ENCODE results near the gene ZNF554.

DNA sequence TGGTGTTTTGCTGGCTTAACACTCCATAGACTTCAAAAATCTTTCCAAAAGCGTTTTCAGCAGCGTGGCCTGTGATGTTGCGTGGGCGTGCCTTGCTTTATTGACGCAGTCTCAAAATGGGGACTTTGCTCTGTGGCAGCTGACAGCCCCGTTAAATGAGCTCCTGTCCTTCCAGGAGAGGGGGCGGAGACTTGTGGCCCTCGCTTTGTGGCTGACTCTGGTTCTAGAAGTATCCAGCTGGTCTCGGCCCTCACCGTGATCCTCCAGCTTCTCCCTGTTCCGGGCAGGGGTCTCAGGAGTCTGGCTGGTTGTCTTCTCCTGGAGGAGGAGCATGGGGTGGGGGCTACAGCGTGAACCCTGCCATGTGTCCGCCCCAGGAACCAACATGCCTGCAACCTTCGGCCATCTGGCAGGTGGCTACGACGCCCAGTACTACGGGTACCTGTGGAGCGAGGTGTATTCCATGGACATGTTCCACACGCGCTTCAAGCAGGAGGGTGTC lies 8.4 kb upstream of the ZNF554 start:
- TF ChIP-seq, protein P1, sequence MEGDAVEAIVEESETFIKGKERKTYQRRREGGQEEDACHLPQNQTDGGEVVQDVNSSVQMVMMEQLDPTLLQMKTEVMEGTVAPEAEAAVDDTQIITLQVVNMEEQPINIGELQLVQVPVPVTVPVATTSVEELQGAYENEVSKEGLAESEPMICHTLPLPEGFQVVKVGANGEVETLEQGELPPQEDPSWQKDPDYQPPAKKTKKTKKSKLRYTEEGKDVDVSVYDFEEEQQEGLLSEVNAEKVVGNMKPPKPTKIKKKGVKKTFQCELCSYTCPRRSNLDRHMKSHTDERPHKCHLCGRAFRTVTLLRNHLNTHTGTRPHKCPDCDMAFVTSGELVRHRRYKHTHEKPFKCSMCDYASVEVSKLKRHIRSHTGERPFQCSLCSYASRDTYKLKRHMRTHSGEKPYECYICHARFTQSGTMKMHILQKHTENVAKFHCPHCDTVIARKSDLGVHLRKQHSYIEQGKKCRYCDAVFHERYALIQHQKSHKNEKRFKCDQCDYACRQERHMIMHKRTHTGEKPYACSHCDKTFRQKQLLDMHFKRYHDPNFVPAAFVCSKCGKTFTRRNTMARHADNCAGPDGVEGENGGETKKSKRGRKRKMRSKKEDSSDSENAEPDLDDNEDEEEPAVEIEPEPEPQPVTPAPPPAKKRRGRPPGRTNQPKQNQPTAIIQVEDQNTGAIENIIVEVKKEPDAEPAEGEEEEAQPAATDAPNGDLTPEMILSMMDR (conservative IDR thresholded peaks at IDR 0.05): no peak
- no peak for TF ChIP-seq ZFX (IDR thresholded peaks at IDR 0.05)

All from C4-2B (cell line).